ENCODE data around the gene KCNQ1OT1.

Gene KCNQ1OT1

GRCh38 chr11:2577031-2577990 is 122.5 kb downstream of the KCNQ1OT1 start:
- H3K36me3 ChIP-seq (ENCODE audit: insufficient read depth, low read length) = no peaks in the 10 kb centered on the region
- no peaks in the 10 kb centered on the region for H3K4me1 ChIP-seq (ENCODE audit: control insufficient read depth, insufficient read depth, low read length)
- no peaks in the 10 kb centered on the region for H3K9me3 ChIP-seq (replicated peaks; ENCODE audit: low read length)
- H3K9ac ChIP-seq (ENCODE audit: low read depth, low read length) = no peak overlapping the region
- no peak overlapping the region for H3K4me2 ChIP-seq (ENCODE audit: low read length)
- H3K27me3 ChIP-seq (ENCODE audit: control insufficient read depth, insufficient read depth, low read length) = no peaks in the 10 kb centered on the region
- no peak overlapping the region for H3K4me3 ChIP-seq (ENCODE audit: low read length)

- Histone ChIP-seq H3K9me3 (replicated peaks; ENCODE audit: low read length) (no peaks in the 10 kb centered on the region), H3K9ac (ENCODE audit: low read depth, low read length) (no peak overlapping the region), H3K27me3 (ENCODE audit: control insufficient read depth, insufficient read depth, low read length) (no peaks in the 10 kb centered on the region), H3K4me1 (ENCODE audit: control insufficient read depth, insufficient read depth, low read length) (no peaks in the 10 kb centered on the region), H3K4me2 (ENCODE audit: low read length) (no peak overlapping the region), H3K4me3 (ENCODE audit: low read length) (no peak overlapping the region), H3K36me3 (ENCODE audit: insufficient read depth, low read length) (no peaks in the 10 kb centered on the region)
These were observed 123.2 kb downstream of the KCNQ1OT1 start for GRCh38 chr11:2576549-2576948.

GRCh38 chr11:2576111-2576510 is 123.7 kb downstream of the KCNQ1OT1 start:
- Histone ChIP-seq H3K9ac (ENCODE audit: low read depth, low read length) (no peak overlapping the region), H3K4me2 (ENCODE audit: low read length) (no peak overlapping the region), H3K9me3 (replicated peaks; ENCODE audit: low read length) (no peaks in the 10 kb centered on the region), H3K4me3 (ENCODE audit: low read length) (no peak overlapping the region), H3K36me3 (ENCODE audit: insufficient read depth, low read length) (no peaks in the 10 kb centered on the region), H3K4me1 (ENCODE audit: control insufficient read depth, insufficient read depth, low read length) (no peaks in the 10 kb centered on the region), H3K27me3 (ENCODE audit: control insufficient read depth, insufficient read depth, low read length) (no peaks in the 10 kb centered on the region)

GRCh38 chr11:2575591-2576051 is 124.2 kb downstream of the KCNQ1OT1 start:
- Histone ChIP-seq H3K4me2 (ENCODE audit: low read length) (no peak overlapping the region), H3K27me3 (ENCODE audit: control insufficient read depth, insufficient read depth, low read length) (no peaks in the 10 kb centered on the region), H3K4me3 (ENCODE audit: low read length) (no peak overlapping the region), H3K9ac (ENCODE audit: low read depth, low read length) (no peak overlapping the region), H3K9me3 (replicated peaks; ENCODE audit: low read length) (no peaks in the 10 kb centered on the region), H3K36me3 (ENCODE audit: insufficient read depth, low read length) (no peaks in the 10 kb centered on the region), H3K4me1 (ENCODE audit: control insufficient read depth, insufficient read depth, low read length) (no peaks in the 10 kb centered on the region)

GRCh38 chr11:2574553-2575535 is 125.0 kb downstream of the KCNQ1OT1 start:
- Histone ChIP-seq H3K9ac (ENCODE audit: low read depth, low read length) (no peak overlapping the region), H3K36me3 (ENCODE audit: insufficient read depth, low read length) (no peaks in the 10 kb centered on the region), H3K4me3 (ENCODE audit: low read length) (no peak overlapping the region), H3K27me3 (ENCODE audit: control insufficient read depth, insufficient read depth, low read length) (no peaks in the 10 kb centered on the region), H3K4me1 (ENCODE audit: control insufficient read depth, insufficient read depth, low read length) (no peaks in the 10 kb centered on the region), H3K9me3 (replicated peaks; ENCODE audit: low read length) (no peaks in the 10 kb centered on the region), H3K4me2 (ENCODE audit: low read length) (no peak overlapping the region)

GRCh38 chr11:2574043-2574552 is 125.7 kb downstream of the KCNQ1OT1 start:
- Histone ChIP-seq H3K4me1 (ENCODE audit: control insufficient read depth, insufficient read depth, low read length) (no peaks in the 10 kb centered on the region), H3K27me3 (ENCODE audit: control insufficient read depth, insufficient read depth, low read length) (no peaks in the 10 kb centered on the region), H3K36me3 (ENCODE audit: insufficient read depth, low read length) (no peaks in the 10 kb centered on the region), H3K4me3 (ENCODE audit: low read length) (no peak overlapping the region), H3K9me3 (replicated peaks; ENCODE audit: low read length) (no peaks in the 10 kb centered on the region), H3K4me2 (ENCODE audit: low read length) (no peak overlapping the region), H3K9ac (ENCODE audit: low read depth, low read length) (no peak overlapping the region)

- no peaks in the 10 kb centered on the region for H3K27me3 ChIP-seq (ENCODE audit: control insufficient read depth, insufficient read depth, low read length)
- no peaks in the 10 kb centered on the region for H3K4me1 ChIP-seq (ENCODE audit: control insufficient read depth, insufficient read depth, low read length)
- no peak overlapping the region for H3K9ac ChIP-seq (ENCODE audit: low read depth, low read length)
- H3K36me3 ChIP-seq (ENCODE audit: insufficient read depth, low read length) = no peaks in the 10 kb centered on the region
- H3K4me3 ChIP-seq (ENCODE audit: low read length) = no peak overlapping the region
- no peaks in the 10 kb centered on the region for H3K9me3 ChIP-seq (replicated peaks; ENCODE audit: low read length)
- no peak overlapping the region for H3K4me2 ChIP-seq (ENCODE audit: low read length)
These were observed 126.4 kb downstream of the KCNQ1OT1 start for GRCh38 chr11:2573240-2574042.

GRCh38 chr11:2572491-2573239 is 127.1 kb downstream of the KCNQ1OT1 start:
- Histone ChIP-seq H3K36me3 (ENCODE audit: insufficient read depth, low read length) (no peaks in the 10 kb centered on the region), H3K27me3 (ENCODE audit: control insufficient read depth, insufficient read depth, low read length) (no peaks in the 10 kb centered on the region), H3K4me1 (ENCODE audit: control insufficient read depth, insufficient read depth, low read length) (no peaks in the 10 kb centered on the region), H3K4me3 (ENCODE audit: low read length) (no peak overlapping the region), H3K9me3 (replicated peaks; ENCODE audit: low read length) (no peaks in the 10 kb centered on the region), H3K9ac (ENCODE audit: low read depth, low read length) (no peak overlapping the region), H3K4me2 (ENCODE audit: low read length) (no peak overlapping the region)

GRCh38 chr11:2571598-2572281 is 128.1 kb downstream of the KCNQ1OT1 start:
- no peak overlapping the region for H3K4me3 ChIP-seq (ENCODE audit: low read length)
- H3K4me2 ChIP-seq (ENCODE audit: low read length) = no peak overlapping the region
- H3K9ac ChIP-seq (ENCODE audit: low read depth, low read length) = no peak overlapping the region
- no peaks in the 10 kb centered on the region for H3K4me1 ChIP-seq (ENCODE audit: control insufficient read depth, insufficient read depth, low read length)
- no peaks in the 10 kb centered on the region for H3K27me3 ChIP-seq (ENCODE audit: control insufficient read depth, insufficient read depth, low read length)
- H3K36me3 ChIP-seq (ENCODE audit: insufficient read depth, low read length) = no peaks in the 10 kb centered on the region
- no peaks in the 10 kb centered on the region for H3K9me3 ChIP-seq (replicated peaks; ENCODE audit: low read length)

Data from skeletal muscle satellite cell (primary cell).